DMS53 (cell line): ENCODE measurements around the gene LEKR1.
"Not testable (repeated sequence)": the region's sequence is repeated elsewhere in the genome, so short reads cannot be mapped to it uniquely, and the experiment has no call there.

Experiments
- DNase-seq: peaks from one replicate; lab custom pipeline; 2025; lab: John Stamatoyannopoulos, UW

LEKR1 gene

GRCh38 chr3:156837115-156837514, 11.0 kb downstream of the LEKR1 start:
- no peak for DNase-seq

GRCh38 chr3:156838035-156838434, 11.9 kb downstream of the LEKR1 start:
- no peak for DNase-seq

DNA sequence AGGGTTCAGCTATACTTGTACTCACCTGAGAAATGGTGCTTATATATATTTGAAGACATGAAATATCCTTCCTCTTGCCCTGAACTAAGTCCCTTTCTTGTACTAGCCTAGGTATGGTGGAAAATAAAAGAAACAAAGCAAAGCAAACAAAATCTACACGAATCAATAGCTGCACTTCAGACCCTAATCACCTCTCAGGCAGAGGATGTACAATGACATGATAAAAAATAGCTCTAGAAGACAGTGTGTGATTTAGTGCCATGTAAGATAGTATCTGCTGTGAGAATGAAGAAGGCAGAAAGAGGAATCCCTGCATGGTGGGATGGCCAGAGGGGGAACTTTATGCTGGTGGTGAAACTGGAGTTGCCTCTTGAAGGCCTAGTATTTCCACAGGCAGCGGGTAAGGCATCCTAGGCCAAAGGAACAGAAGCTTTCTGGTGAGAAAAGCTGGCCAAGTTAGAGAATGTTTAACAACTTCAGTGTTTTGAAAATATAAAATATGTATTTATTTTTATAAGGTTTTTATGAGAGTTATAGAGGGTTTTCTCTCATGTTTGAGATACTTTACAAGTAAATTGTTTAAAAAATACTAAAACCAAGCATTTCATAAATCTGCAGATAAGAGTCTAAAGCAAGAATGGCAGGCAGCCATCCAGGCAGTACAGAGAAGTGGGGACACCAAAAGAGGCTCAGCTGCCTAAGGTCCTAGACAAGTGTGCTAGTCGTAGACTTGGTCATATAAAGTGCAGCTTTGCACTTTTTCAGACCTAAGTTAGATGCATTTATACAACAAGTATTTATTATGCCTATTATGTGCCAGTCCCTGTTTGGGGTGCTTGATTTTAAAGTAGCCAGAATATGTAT, 14.9 kb downstream of the LEKR1 start:
- no peak for DNase-seq

- DNase-seq = no peak
These were observed 17.1 kb downstream of the LEKR1 start for GRCh38 chr3:156843071-156843808.

DNA sequence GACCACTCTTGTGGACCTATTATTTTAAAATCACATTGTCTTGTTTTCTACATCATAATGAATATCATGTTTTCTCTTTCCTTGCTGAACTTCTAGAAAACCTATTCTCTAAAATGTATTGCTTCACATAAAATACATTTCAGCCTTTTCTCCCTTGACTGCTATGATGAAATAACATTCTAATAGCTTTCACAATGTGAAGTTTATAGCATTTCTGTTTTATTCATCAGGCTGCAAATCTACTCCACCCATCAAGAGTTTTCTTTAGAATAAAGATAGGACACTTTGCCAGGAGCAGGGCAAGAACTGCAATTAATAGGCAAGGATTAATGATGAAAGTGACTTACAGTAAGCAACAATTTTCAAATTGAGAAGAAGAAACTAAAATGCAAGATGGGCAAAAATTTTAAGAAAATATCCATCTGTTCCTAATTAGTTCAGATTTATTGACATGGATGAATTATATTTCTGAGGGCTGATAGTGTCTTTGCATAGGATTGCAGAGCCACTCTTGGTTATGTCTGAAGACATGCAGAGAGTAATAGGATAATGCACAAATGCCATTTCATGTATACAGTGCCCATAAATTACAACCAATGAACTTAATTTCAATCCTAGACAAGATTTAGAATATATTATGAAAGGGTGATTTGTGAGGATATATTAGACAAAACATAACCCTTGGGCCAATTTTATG, 21.7 kb downstream of the LEKR1 start:
- DNase-seq = no peak

GRCh38 chr3:156859578-156859977, 33.4 kb downstream of the LEKR1 start:
- no peak for DNase-seq

- DNase-seq = no peak
These were observed 34.7 kb downstream of the LEKR1 start for GRCh38 chr3:156860873-156861272.

DNA sequence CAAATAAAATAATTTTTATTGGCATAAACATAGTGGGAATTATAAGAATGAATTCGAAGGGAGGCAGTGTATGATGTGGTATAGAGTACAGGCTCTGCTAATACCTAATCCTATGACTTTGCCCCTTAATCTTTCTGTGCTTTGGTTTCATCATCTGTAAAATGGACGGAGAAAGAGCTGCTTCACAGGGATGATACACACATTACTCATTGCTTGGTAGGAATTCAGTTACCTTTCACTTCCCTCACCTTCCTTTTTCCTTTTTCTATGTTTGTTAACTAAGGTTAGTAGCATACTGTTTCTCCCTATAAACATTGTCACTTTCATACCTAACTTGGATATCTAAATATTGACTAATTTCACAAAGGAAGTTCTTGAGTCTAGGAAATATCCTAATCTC, 36.2 kb downstream of the LEKR1 start:
- DNase-seq = no peak

GRCh38 chr3:156865732-156866131, 39.6 kb downstream of the LEKR1 start:
- no peak for DNase-seq

- DNase-seq = no peak
These were observed 41.0 kb downstream of the LEKR1 start for GRCh38 chr3:156867174-156867573.

GRCh38 chr3:156867920-156868319, 41.8 kb downstream of the LEKR1 start:
- DNase-seq = no peak

DNA sequence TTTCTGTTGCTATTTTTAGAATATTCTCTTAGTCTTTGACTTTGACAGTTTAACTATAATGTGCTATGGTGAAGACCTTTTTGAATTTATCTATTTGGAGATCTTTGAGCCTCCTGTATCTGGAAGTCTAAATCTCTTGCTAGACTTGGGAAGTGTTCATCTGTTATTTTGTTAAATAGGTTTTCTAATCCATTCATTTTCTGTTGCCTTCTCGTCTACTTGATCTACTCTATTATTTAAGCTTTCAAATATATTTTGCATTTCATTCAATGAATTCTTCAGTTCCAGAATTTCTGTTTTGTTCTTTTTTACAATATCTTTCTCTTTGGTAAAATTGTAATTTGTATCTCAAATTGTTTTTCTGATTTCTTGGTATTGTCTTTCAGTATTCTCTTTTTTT, 47.8 kb downstream of the LEKR1 start:
- DNase-seq = no peak

DNA sequence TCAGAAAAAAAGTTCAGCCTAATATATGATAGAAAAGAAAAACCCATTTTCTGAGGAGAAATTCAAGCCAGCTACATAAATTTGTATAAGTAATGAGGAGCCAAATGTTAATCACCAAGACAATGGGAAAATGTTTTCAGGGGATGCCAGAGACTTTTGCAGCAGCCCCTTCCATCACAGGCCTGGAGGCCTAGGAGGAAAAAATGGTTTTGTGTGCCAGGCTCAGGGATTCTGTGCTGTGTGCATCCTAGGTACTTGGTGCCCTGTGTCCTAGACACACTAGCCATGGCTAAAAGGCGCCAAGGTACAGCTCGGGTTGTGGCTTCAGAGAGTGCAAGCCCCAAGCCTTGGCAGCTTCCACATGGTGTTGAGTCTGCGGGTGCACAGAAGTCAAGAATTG, 53.3 kb downstream of the LEKR1 start:
- not testable (repeated sequence) for DNase-seq

DNA sequence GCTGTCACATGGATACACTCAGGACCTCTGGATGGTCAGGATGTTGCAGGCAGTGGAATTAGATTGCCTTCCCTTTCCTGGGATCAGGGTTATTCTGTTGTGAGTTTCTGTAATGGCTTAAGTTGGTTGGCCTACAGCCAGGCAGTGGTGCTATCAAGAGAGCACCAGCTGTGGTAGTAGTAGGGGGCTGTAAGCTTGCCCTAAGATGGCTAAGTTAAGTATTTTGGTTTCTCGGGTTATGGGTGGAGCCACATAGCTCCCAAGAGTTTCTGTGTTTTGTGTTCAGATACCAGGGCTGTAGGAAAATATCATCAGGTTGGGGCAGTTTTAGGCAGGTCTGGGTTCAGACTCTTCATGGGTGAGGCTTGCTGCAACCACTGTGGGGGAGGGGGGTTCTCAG, 59.6 kb downstream of the LEKR1 start:
- no peak for DNase-seq

DNA sequence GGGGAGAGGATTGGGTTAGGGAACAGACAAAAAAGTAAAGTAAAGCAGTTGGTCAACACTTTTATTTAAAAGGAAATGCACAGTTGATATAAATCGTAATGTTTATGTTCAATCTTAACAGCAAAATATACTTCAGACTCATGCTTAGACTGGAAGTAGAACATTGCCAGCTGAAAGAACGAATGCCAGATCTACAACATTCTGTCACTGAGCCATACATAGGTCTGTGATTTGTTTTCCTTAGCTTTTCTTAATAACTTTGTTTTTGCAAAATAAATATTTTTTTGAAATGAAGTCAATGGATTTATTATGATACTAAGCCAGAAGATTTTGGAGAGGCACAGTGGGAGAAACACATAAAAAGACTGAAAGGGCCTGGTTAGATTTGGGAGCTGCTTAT, 62.0 kb downstream of the LEKR1 start:
- no peak for DNase-seq

DNA sequence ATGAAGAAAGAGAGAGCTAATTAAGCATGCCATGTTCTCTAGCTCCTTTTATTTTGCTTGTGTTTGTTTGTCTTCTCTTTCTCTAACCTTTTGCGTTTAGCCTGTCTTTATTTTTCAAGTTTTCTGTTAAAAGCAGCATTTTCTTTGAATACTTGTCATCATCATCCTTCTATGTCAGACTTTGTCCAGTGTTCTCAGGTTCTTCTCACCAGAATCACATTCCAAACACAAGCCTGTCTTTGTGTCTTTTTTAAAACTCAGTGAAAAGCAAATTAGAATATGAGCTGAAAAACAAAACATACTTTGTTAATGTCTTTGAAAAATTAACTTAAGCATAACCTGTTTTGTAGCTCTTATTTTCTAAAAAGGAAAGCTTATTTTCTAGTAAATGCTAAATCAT, 62.4 kb downstream of the LEKR1 start:
- DNase-seq = no peak

GRCh38 chr3:156892701-156893100, 66.5 kb downstream of the LEKR1 start:
- DNase-seq = no peak

DNA sequence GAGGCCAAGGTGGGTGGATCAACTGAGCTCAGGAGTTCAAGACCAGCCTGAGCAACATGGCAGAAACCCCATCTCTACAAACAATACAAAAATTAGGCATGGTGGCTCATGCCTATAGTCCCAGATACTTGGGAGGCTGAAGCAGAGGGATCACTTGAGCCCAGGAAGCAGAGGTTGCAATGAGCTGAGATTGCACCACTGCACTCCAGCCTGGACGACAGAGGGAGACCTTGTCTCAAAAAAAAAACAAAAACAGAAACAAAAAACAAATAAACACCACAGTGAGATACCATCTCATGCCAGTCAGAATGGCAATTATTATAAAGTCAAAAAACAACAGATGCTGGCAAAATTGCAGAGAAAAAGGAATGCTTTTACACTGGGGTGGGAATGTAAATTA, 69.2 kb downstream of the LEKR1 start:
- DNase-seq = not testable (repeated sequence)

DNA sequence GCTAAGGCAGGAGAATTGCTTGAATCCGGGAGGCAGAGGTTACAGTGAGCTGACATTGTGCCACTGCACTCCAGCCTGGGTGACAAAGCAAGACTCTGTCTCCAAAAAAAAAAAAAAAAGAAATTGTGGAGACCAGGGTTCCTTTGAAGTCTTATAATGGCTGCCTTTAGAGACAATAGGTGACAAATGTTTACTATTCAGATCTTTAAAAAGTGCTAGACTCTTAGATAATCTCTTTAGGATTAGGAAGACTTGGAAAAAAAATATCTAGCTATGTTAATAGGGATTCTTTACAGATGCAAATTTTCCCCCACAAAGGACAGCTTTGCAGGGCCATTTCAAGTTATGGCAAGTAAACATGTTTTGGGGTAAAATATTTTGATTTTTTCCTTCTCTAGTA, 71.7 kb downstream of the LEKR1 start:
- not testable (repeated sequence) for DNase-seq

- DNase-seq = peak; percentile 2
These were observed 72.2 kb downstream of the LEKR1 start for GRCh38 chr3:156898296-156898880.

DNA sequence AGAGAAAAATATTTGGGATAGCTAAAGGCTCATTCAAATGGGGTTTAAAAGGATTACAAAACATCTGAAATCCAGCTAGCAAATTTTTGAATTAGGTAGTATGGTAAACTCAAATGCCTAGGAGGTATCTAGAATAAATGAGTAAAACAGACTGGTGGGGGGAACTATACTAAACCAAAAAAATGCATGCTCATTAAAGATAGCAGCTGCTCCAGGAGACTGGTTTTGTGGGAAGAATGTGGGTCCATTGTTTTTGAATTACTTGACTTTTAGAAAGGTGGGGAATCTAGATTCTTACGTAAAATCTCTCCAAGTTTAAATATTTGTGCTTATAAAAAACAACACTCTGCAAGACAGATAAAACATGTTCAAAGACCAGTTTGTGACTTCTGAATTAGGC, 73.8 kb downstream of the LEKR1 start:
- no peak for DNase-seq

- no peak for DNase-seq
These were observed 76.8 kb downstream of the LEKR1 start for GRCh38 chr3:156902916-156903315.
